AG04449 (cell line): Measurements from ENCODE around the gene EML1.

Source experiments
- CTCF ChIA-PET: fragments of 350-600 bp; formaldehyde crosslinking; extraction: SDS; loops from one replicate; lab custom pipeline; 2021; ENCODE audit warnings: antibody characterized with exemption; lab: Yijun Ruan, JAX
- POLR2A ChIA-PET: fragments of 400-600, 350-600 bp; formaldehyde crosslinking; extraction: SDS; loops from one replicate; lab custom pipeline; 2020; ENCODE audit warnings: antibody characterized with exemption, inconsistent platforms; lab: Yijun Ruan, JAX
- DNase-seq: peaks from one replicate; pipeline ENCODE4 v3.0.0-alpha.2; 2010; ENCODE audit warnings: low read depth, low spot score
- H3K4me3 ChIP-seq: 2 replicates; pipeline ENCODE4 v1.5.1; 2011; ENCODE audit warnings: low read depth, mild to moderate bottlenecking, control low read depth, low read length
- TF ChIP-seq, protein P1 (sequence below): IDR thresholded peaks from one replicate; pipeline ENCODE4 v1.5.1; 2011; ENCODE audit warnings: mild to moderate bottlenecking, moderate library complexity, low read length, control low read depth, inconsistent platforms; ENCODE audit not compliant: insufficient read depth; ENCODE audit errors: missing control alignments

Gene EML1

DNA sequence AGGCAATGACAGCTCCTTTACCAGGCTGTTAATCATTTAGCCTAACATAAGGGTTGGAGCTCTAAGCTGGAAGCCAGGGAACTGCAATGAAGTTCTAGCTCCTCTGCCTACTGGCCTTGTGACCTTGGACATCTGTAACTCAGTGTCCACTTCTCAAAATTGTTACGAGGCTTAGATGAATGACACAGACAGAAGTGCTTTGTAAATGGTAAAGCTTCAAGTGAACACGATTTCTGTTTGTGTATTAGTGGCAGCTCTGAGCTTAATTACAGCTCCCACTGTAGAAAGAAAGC is 122.8 kb downstream of the EML1 start:
- ChIA-PET POLR2A (no interaction called here), CTCF (interaction anchor here (1.4 to 5.5 kb wide), 3 partner anchors 11 to 31 kb away, joined by 5 to 25 read pairs (median 11); no protein-coding TSS in a partner anchor)
- H3K4me3 ChIP-seq = no peak overlapping the region
- DNase-seq = no peak
- TF ChIP-seq, protein P1, sequence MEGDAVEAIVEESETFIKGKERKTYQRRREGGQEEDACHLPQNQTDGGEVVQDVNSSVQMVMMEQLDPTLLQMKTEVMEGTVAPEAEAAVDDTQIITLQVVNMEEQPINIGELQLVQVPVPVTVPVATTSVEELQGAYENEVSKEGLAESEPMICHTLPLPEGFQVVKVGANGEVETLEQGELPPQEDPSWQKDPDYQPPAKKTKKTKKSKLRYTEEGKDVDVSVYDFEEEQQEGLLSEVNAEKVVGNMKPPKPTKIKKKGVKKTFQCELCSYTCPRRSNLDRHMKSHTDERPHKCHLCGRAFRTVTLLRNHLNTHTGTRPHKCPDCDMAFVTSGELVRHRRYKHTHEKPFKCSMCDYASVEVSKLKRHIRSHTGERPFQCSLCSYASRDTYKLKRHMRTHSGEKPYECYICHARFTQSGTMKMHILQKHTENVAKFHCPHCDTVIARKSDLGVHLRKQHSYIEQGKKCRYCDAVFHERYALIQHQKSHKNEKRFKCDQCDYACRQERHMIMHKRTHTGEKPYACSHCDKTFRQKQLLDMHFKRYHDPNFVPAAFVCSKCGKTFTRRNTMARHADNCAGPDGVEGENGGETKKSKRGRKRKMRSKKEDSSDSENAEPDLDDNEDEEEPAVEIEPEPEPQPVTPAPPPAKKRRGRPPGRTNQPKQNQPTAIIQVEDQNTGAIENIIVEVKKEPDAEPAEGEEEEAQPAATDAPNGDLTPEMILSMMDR = no peak

DNA sequence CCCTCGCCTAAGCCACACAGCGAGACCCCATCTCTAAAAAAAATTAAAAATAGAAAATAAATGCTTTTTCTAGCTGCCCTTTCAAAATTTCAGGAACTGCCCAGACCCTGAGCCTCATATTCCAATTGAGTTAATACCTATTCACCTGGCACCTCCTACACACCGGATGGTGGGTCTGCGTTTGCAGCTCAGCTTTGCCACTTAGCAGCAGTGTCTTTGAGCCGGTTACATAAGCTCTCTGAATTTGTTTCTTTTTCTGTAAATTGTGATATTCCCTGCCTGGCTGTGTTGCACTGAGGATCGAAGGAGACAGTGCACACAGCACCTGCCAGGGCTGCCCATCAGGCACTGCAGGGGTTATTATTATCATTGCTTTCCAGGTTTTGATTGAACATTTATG is 125.6 kb downstream of the EML1 start:
- CTCF ChIA-PET = interaction anchor here (2.4 to 5.5 kb wide), 2 partner anchors 19 to 28 kb away, joined by 15 to 25 read pairs; no protein-coding TSS in a partner anchor

DNA sequence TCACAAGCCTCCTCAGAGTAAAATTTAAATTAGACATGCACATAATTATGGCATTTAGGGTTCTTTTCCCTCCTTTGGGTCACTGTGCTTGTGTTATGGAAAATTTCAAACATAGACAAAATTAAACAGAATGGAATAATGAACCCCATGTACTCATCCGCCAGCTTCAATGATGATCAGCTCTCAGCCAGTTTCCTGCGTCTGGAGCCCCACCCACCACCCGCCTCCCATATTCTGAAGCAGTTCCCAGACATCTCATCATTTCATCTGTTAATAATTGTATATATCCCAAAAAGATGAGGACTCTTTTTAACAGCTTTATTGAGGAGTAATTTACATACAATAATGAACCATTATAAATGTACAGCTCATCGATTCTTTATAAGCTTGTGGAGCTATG is 128.2 kb downstream of the EML1 start:
- ChIA-PET CTCF (interaction anchor here (0.6 to 1.7 kb wide), 5 partner anchors 21 to 528 kb away, joined by 3 to 6 read pairs (median 3); no protein-coding TSS in a partner anchor), POLR2A (no interaction called here)

More for the DNA sequence above, 125.6 kb downstream of the EML1 start:
- no peak overlapping the region for H3K4me3 ChIP-seq
- POLR2A ChIA-PET = no interaction called here
- TF ChIP-seq, protein P1 = no peak
- DNase-seq = no peak

DNA sequence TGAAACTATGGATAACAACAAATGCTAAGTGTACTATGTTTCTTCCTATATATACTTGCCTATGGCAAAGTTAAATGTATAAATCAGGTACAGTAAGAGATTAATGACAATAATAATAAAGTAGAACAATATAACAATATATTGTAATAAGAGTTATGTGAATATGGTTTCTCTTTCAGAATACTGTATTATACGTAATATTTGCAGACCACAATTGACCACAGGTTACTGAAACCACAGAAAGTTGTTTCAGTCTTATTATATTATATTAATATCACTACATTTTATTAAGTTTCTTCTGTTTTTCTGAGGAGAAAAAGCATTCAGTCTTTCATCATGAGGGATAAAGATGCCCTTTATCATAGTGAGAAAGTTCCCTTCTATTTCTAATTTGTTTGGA is 131.2 kb downstream of the EML1 start:
- POLR2A ChIA-PET = no interaction called here
- TF ChIP-seq, protein P1 = no peak
- DNase-seq = no peak
- no peak overlapping the region for H3K4me3 ChIP-seq
- CTCF ChIA-PET = no interaction called here

More for the DNA sequence above, 128.2 kb downstream of the EML1 start:
- TF ChIP-seq, protein P1 = no peak
- no peak for DNase-seq
- no peak overlapping the region for H3K4me3 ChIP-seq

DNA sequence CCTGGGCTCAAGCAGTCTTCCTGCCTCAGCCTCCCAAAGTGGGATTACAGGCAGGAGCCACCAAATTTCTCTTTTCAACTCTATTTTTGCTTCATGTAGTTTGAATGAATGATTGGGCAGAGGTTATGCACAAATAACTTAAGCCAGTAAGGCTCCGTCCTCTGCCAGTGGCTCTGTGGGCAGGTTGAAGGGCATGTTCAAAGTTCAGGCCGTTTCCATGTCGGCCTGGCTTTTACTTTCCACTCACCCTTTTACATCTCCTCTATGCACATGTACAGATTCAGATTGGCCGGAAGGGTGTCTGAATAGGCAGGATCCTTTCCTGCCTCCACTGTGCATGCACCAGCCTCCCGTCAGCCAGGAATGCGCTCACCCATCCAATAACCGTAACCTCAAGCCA is 132.3 kb downstream of the EML1 start:
- CTCF ChIA-PET = no interaction called here
- DNase-seq = no peak
- TF ChIP-seq, protein P1 = no peak
- POLR2A ChIA-PET = no interaction called here
- no peak overlapping the region for H3K4me3 ChIP-seq

DNA sequence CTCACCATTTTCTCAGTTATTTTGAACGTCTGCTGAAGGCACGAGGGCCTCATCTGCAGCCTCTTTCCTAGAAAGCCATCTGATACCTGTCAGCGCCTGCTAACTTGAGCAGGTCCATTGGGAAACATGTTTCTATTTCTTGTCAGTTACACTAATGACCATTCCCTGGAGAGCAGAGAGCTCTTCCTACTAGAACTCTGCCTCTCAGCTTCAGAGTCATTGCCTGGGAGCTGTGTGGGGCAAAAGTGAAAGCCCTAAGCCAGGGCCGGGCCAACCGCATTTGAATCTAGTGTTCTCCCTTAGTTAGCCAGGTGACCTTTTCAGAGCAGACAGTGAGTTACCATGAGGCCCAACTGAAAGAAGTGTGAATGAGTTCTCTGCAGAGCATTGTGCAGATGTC is 135.8 kb downstream of the EML1 start:
- POLR2A ChIA-PET = no interaction called here
- TF ChIP-seq, protein P1 = no peak
- DNase-seq = no peak
- H3K4me3 ChIP-seq = no peak overlapping the region
- CTCF ChIA-PET = interaction anchor here (0.8 to 2.8 kb wide), 3 partner anchors 8 to 179 kb away, joined by 3 to 22 read pairs (median 3); no protein-coding TSS in a partner anchor
